ENCODE results near the gene HUNK. TPM values are rescaled to one million over a fixed set of nuclear protein-coding genes. Genes with fewer than 3 reads are reported as not detected.

Gene HUNK
- total RNA-seq, 1 experiment from 2014 or later = 7.0 TPM

- ChIA-PET CTCF (interaction anchor here (1.0 kb wide), 1 partner anchor 10 kb away, joined by 3 read pairs; no protein-coding TSS in a partner anchor), POLR2A (no interaction called here)
- DNase-seq (ENCODE audit: low spot score) (no peak), ATAC-seq (no peak)
- Mint-ChIP-seq H3K9me3 (peaks cover 22% of the 10 kb centered on the region), H3K4me3 (no peak overlapping the region), H3K27ac (no peak overlapping the region), H3K27me3 (ENCODE audit: low read depth) (no peaks in the 10 kb centered on the region), H3K4me1 (no peaks in the 10 kb centered on the region), H3K36me3 (peaks cover 23% of the 10 kb centered on the region)
- no peak for TF ChIP-seq IRF1 (CRISPR knock-in tag; IDR thresholded peaks at IDR 0.05)
- no peak for TF ChIP-seq FOXP1 (CRISPR knock-in tag; IDR thresholded peaks at IDR 0.05; ENCODE audit: borderline replicate concordance)
- no peak for TF ChIP-seq SMAD4 (CRISPR knock-in tag; IDR thresholded peaks at IDR 0.05)
These were observed 50.9 kb downstream of the HUNK start for GRCh38 chr21:31923756-31924155.

- no peak overlapping the region for H3K4me3 Mint-ChIP-seq
- ATAC-seq (no peak), DNase-seq (ENCODE audit: low spot score) (no peak)
- CTCF ChIA-PET = interaction anchor here (1.0 kb wide), 2 partner anchors 9 to 59 kb away, joined by 3 to 4 read pairs; no protein-coding TSS in a partner anchor
- peaks cover 16% of the 10 kb centered on the region for H3K9me3 Mint-ChIP-seq
- no peaks in the 10 kb centered on the region for H3K4me1 Mint-ChIP-seq
- peaks cover 17% of the 10 kb centered on the region for H3K36me3 Mint-ChIP-seq
- H3K27ac Mint-ChIP-seq = no peak overlapping the region
- POLR2A ChIA-PET = no interaction called here
- no peaks in the 10 kb centered on the region for H3K27me3 Mint-ChIP-seq (ENCODE audit: low read depth)
- TF ChIP-seq HMGXB4 (CRISPR knock-in tag; IDR thresholded peaks at IDR 0.05) = no peak
- no peak for TF ChIP-seq JUN (CRISPR knock-in tag; IDR thresholded peaks at IDR 0.05)
- no peak for TF ChIP-seq FOXP1 (CRISPR knock-in tag; IDR thresholded peaks at IDR 0.05; ENCODE audit: borderline replicate concordance)
- no peak for TF ChIP-seq EMX1 (CRISPR knock-in tag; IDR thresholded peaks at IDR 0.05)
- TF ChIP-seq SMAD3 (CRISPR knock-in tag; IDR thresholded peaks at IDR 0.05; ENCODE audit: borderline replicate concordance) = no peak
- no peak for TF ChIP-seq SOX15 (CRISPR knock-in tag; IDR thresholded peaks at IDR 0.05)
- TF ChIP-seq ZNF512 (CRISPR knock-in tag; IDR thresholded peaks at IDR 0.05; ENCODE audit: borderline replicate concordance) = no peak
- no peak for TF ChIP-seq TP53 (CRISPR knock-in tag; IDR thresholded peaks at IDR 0.05)
These were observed 51.7 kb downstream of the HUNK start for GRCh38 chr21:31924548-31924947.

GRCh38 chr21:31926498-31926897, 53.7 kb downstream of the HUNK start:
- Mint-ChIP-seq H3K4me3 (no peak overlapping the region), H3K4me1 (no peaks in the 10 kb centered on the region), H3K27me3 (ENCODE audit: low read depth) (no peaks in the 10 kb centered on the region), H3K27ac (no peak overlapping the region), H3K36me3 (peaks cover 12% of the 10 kb centered on the region), H3K9me3 (peaks cover 8% of the 10 kb centered on the region)
- DNase-seq (ENCODE audit: low spot score) (no peak), ATAC-seq (no peak)
- ChIA-PET POLR2A (no interaction called here), CTCF (no interaction called here)
- TF ChIP-seq ERG (CRISPR knock-in tag; IDR thresholded peaks at IDR 0.05) (no peak), KAT7 (CRISPR knock-in tag; IDR thresholded peaks at IDR 0.05; ENCODE audit: borderline replicate concordance) (no peak), SP1 (CRISPR knock-in tag; conservative IDR thresholded peaks at IDR 0.05) (no peak), FOXP4 (CRISPR knock-in tag; IDR thresholded peaks at IDR 0.05) (no peak), FOXJ3 (CRISPR knock-in tag; IDR thresholded peaks at IDR 0.05; ENCODE audit: borderline replicate concordance) (no peak), ZNF138 (CRISPR knock-in tag; conservative IDR thresholded peaks at IDR 0.05) (no peak), MXD4 (CRISPR knock-in tag; IDR thresholded peaks at IDR 0.05; ENCODE audit: borderline replicate concordance) (no peak), ELF4 (CRISPR knock-in tag; IDR thresholded peaks at IDR 0.05; ENCODE audit: low read depth) (no peak), JAZF1 (CRISPR knock-in tag; IDR thresholded peaks at IDR 0.05) (no peak), IRF2 (CRISPR knock-in tag; IDR thresholded peaks at IDR 0.05; ENCODE audit: borderline replicate concordance, low read depth) (no peak), ZNF219 (CRISPR knock-in tag; IDR thresholded peaks at IDR 0.05; ENCODE audit: borderline replicate concordance) (no peak), AFF4 (CRISPR knock-in tag; IDR thresholded peaks at IDR 0.05; ENCODE audit: borderline replicate concordance) (no peak)
